T-helper 2 cell (primary cell): ENCODE results near the gene TMC1.
"Not testable (repeated sequence)": the region's sequence is repeated elsewhere in the genome, so short reads cannot be mapped to it uniquely, and the experiment has no call there.

ENCODE experiments used
- DNase-seq, 5 experiments: peaks; one replicate each; pipeline versions ENCODE4 v3.0.0 to v3.0.0-alpha.2; 2012 to 2022

Gene TMC1

DNA sequence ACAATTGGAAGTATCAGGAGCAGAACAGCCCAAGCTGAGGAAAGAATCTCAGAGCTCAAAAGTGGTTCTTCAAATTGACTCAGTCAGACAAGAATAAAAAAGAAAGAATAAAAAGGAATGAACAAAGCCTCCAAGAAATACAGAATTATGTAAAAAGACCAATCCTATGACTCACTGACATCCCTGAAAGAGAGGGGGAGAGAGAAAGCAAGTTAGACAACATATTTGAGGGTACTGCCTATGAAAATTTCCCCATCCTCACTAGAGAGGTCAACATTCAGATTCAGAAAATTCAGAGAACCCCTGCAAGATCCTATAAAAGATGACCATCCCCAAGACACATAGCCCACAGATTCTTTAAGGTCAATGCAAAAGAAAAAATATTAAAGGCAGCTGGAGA, 258.2 kb downstream of the TMC1 start:
- no peak for DNase-seq

DNA sequence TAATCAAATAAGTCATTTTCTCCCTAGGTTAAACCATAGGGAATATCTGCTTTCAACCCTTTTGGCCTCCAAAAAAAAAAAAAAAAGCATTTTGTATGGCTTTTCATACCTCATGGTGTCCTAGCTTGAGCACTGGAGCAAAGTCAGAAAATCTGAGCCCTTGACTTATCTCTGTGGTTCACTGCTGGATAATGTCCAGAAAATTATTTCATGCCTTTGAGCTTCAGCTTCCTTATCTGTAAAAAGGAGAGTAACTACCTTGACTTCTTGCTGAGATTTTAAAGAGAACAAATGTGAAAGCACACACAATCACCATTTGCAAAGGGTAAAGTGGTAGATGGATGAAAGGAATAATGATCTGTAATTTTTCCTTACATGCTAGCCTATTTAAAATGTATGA, 265.5 kb downstream of the TMC1 start:
- DNase-seq: no peak

DNA sequence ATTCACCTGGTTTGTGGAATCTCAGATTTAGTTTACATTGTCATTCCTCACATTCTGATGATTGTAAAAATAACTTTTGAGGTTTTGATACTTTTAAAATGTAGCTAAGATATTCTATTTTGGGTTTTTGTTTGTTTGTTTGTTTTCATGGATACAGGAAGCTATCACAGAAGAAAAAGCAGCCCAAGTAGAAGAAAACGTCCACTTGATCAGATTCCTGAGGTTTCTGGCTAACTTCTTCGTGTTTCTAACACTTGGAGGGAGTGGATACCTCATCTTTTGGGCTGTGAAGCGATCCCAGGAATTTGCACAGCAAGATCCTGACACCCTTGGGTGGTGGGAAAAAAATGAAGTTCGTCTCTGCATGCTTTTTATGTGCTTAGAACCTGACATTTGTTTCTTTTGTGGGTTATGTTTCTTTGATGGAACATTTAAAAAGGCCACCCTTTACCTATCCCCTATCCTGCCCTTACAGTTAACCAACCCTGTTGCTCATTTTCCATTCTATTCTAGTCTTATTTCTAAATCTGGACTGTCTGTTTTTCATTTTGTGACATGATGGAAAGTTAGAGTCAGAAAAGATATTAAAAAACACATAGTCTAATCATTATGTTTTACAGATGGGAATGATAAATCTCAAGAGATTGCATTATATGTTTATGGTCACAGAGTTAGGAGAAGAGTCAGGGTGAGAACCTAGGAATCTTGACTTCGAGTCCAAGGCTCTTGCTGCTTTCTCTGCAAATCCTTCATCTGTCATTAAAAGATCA, 267.7 kb downstream of the TMC1 start:
- no peak for DNase-seq

DNA sequence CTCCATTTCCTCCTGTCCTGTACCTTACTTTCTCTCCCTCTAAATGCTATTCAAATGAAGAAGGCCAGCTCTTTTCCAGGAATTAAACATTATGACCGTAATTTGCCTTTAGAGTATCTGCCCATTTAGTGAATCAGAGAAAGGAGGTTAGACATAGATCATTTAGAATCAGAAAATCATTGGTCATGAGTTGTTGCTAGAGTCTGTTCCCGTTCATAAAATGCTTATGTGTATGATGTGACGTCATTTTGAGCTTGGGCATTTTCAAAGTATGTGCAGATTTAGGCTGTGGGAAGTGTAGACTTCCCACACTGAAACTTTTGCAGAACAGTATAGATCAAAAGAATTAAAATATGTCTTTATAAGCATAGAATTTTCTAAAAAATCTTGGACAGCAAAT, 268.5 kb downstream of the TMC1 start:
- DNase-seq: no peak

DNA sequence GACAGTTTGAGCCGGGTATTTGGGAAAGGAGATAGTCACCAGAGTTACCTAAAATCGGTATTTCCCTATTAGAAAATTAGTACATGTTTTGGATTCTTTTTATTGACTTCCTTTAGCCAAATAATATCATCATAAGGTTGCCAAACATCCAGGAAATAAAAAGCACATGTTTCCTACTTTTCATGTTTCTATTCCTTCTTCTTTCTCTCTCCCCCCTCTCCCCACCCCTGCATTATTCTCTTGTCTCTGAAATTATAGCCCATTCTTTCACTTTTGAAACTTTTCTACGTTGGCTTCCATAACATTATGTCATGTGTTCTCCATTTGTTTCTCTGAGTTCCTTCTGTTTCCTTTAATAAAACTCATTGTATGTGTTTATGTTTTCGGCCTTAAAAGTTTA, 269.6 kb downstream of the TMC1 start:
- DNase-seq: no peak

DNA sequence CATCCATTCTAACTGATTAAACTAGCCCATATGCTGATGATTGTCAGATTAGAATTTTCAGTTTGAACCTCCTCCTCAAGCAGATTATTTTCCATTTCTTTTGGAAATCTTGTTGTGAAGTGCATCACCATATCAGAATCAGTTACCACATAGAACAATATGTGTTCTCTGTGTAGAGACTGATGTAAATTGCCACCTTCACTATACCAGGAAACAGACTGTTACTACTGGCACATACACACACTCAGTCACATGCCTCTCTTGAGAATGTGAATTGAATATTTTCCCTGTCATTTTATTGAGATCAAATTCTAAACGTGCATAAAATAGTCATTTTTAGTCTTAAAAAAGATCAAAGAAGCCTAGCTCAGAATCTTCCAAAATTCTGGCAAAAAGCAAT, 270.0 kb downstream of the TMC1 start:
- no peak for DNase-seq

DNA sequence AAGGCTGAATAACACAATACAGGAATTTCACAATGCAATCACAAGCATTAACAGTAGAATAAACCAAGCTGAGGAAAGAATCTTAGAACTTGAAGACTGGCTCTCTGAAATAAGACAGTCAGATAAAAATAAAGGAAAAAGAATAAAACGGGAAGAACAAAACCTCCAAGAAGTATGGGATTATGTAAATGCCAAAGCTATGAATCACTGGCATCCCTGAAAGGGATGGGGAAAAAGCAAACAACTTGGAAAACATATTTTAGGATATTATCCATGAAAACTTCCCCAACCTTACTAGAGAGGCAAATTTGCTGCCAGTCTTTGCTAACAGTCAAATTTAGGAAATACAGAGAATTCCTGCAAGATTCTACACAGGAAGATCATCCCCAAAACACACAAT, 273.5 kb downstream of the TMC1 start:
- no peak for DNase-seq

DNA sequence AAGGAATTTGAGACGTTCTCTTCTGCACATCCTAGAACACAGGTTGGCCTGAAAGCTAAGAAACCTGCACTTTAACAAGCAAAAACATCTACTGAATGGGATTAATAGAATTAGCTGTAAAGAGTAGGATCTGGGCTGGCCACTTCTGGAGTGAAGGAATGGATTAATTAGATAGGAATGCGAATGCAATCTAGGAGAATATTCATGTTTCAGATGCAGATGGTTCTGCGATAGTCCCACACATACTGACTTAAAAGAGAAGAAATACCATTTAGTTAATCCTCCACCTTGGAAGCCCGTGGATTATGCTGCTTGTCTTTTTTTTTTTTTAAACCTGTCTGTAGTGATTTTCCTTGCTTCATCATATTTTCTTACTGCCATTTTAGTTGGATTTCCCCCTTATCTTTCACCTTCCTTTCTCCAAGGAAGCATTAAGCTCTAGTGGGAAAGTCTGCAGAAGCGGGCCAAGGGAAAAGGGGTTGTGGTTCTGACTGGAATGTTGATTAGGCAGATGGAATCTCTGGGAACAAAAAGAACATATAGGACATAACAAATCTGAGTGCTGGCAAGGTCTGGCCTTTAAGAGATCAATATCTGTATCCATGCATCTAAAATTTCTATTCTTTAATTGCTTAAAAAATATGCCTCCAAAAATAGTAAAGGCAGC, 279.1 kb downstream of the TMC1 start:
- DNase-seq: no peak

DNA sequence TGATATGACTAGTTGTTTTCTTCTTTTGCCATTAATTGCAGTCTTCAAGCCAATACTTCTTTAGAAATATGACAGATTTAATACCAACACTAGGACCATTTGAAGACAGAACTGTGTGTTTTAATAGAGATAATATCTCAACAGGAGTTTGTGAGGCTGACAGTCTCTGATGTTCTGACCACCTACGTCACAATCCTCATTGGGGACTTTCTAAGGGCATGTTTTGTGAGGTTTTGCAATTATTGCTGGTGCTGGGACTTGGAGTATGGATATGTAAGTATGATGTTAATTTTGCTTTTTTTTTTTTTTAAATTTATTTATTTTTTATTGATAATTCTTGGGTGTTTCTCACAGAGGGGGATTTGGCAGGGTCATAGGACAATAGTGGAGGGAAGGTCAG, 283.8 kb downstream of the TMC1 start:
- DNase-seq: no peak

DNA sequence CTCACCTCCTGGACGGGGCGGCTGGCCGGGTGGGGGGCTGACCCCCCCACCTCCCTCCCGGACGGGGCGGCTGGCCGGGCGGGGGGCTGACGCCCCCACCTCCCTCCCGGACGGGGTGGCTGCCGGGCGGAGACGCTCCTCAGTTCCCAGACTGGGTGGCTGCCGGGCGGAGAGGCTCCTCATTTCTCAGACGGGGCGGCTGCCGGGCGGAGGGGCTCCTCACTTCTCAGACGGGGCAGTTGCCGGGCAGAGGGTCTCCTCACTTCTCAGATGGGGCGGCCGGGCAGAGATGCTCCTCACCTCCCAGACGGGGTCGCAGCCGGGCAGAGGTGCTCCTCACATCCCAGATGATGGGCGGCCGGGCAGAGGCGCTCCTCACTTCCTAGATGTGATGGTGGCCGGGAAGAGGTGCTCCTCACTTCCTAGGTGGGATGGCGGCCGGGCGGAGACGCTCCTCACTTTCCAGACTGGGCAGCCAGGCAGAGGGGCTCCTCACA, 285.0 kb downstream of the TMC1 start:
- not testable (repeated sequence) for DNase-seq

DNA sequence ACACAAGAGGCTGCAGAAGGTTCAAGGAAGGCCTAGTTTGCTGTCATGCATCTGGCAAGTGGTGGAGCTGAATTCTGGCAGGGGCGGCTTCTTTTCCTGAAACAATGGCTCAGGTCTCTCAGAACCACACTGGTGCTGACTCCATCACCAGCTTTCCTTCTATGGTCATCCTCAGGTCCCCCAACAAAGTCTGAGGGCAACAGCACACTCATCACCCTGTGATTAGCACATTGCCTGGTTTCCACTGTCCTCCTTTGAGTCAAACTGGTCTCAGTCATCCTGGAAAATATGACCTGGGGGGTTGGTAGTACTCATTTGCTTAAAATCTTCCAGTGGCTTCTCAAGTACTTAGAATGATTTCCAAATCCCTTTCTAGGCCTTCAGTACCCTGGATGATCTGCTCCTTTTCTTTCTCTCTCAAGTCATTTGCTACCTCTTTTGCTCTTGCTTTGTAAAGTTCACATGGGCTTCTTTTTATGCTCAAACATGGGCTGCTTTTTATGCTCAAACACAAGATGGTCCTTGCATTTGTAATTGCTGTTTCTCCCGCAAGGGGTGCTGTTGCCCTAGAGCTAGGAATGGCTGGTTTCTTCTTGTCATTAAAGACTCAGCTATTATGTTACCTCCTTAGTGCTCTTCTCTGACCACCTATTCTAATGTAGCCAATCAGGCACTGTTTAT, 286.5 kb downstream of the TMC1 start:
- DNase-seq: no peak

DNA sequence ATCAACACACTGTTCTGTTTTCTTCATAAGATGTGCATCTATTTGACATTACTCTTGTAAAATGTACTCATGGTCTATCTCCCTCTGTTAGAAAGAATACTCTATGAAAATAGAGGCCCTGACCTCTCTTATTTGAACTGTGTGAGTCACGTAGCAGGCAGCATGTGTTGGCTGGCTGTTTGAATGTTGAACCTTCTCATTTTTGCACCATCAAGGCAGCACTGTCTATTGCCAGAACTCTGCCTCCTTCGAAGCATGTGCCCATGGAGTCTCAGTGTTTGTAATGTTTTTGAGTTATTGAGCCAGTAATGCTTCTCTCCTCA, 287.0 kb downstream of the TMC1 start:
- DNase-seq: no peak

DNA sequence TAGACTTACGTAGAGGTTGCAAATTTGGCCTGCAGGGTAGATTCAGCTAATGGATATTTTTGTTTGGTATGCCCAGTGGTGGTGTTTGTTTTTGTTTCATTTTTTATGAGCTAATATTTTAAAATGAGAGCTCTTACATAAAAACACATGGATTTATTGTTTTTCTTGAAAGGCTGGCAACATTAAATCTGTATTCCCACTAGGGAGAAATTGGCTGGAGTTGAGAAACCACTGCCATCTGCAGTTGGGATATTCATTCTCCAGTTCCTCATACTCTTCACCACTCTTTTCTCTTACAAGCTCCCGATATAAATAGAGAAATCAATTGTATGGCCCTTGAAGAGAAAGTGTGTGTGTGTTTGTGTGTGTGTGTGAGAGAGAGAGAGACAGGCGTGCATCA, 288.2 kb downstream of the TMC1 start:
- no peak for DNase-seq

DNA sequence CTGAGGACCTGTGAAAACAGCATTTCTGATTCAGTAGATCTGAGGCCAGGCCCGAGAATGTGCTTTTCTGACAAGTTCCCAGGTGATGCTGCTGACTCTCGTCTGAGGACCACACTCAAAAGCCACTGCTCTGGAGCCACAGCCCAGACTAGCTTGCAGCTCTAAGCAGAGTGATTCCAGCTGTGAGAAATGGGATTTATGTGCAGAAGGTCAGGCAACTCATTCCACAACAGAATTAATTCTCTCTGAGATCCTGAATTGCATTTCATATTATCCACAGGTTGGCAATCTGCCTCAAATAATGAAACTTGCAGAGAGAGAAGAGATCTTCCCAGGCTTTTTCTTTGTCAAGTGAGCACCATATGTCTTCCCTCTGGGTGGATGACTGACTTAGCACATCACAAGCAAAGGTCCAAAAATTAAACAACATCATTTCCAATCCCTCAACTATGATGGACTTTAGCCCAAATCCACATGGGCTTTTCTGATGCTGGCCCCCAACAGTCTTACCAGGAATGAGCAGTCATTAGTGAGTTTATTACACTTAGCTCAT, 291.2 kb downstream of the TMC1 start:
- DNase-seq: no peak

DNA sequence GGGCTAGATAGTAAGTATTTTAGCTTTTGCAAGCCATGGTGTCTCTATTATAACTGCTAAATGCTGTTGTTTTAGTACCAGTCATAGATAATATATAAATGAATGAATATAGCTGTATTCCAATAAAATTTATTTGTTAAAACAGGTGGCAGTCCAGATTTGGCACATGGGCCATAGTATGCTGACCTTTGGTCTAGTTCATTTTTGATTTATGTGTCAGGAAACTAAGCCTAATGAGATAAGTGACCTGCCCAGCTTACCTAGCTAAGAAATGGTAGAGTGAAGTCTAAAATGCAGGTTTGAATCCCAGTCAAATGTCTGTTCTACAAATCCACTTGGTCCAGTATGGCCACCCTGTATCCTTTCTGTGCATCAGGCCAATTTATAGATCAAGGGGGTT, 292.1 kb downstream of the TMC1 start:
- no peak for DNase-seq

DNA sequence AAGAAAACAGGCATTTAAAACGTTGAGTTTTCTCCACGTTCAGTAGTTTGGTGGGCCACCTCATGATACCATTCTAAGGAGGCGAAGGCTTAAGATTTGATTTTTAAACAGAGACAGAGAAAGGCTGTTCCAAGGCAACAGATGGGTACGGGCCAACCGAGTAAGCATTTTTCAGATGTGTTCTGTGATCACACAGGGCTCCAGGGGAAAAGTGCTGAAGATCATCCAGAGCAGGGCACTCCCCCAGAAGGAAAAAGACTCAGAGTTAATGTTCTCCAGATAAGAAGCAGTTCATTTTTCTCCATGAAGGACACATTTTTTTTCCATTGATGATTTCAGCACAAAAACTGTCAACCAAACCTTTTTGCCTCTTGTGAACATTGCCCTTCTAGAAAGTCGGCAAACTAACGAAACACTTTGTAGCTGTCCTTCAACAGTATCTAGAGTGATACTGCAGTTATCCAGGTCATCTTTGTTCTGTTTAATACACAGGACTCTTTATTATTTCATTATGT, 292.7 kb downstream of the TMC1 start:
- no peak for DNase-seq

DNA sequence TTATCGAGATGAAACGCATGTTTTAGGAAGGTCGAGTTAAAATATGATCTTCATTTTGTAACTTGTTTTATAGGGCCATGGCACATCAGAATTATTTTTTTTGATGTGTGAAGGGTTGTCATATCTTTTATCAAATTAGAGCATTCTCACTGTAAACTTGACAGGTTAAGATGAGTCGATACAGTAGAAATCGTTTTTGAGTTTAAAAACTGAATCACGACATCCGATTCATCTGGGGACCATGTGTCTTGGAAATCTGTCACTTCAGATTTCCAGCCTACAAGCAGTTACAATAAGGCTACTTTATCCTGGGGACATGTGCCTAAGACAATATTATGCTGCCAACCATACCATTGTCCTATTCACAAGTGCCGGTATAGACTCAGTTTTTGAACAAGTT, 295.3 kb downstream of the TMC1 start:
- DNase-seq: no peak

DNA sequence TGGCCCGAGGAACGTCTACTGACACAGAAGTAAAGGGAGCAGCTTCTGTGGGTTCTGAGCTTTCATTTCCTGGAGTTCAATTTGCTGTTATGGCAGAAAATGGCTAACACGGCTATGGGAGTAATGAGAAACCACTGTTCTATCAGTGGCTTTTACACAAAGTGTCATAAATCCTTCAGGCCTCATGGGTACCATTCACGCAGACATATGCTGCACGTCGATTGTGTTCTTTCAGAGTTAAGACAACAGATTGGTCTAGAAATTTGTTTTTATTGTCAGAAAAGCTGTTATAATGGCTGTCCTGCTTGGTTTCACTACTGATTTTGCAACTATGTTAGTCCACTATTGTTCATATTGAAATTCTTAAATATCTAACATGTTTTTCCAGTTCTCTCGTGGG, 296.0 kb downstream of the TMC1 start:
- DNase-seq: no peak

DNA sequence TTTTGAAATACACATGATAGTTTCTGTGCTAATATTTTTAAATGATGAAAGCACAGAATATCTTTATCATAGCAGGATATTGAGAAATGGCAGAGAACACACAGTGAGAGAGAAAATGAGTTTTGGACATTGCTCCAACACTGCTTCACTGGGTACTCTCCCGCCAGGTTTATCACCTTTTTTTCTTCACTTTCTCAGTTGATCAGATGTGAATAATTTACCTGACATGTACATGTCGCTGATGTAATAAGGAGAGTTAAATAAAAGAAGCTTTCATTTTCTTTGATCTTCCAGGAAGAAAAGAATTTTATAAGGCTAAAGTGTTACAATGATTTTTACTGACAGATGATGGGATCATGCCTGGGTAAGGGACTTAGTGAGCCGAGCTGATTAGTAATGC, 297.0 kb downstream of the TMC1 start:
- no peak for DNase-seq

DNA sequence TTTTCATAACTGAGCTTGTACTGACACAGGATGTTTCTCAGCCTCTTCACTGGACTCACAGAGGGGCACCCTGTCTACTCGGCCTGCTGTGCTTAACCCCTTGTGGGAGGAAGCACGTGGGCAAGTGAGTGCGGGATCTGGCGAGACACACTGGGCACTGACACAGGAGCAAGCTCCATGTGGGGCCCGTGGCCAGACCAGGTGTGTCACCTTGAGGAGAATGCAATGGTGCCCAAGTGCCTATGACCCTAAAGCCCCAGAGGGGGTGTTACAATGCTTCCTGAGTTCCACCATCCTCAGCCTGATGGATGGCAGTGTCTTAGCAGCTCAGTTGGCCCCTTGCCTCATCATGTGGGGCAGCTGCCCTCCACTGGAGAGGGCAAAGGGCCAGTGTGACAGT, 302.6 kb downstream of the TMC1 start:
- DNase-seq: no peak

DNA sequence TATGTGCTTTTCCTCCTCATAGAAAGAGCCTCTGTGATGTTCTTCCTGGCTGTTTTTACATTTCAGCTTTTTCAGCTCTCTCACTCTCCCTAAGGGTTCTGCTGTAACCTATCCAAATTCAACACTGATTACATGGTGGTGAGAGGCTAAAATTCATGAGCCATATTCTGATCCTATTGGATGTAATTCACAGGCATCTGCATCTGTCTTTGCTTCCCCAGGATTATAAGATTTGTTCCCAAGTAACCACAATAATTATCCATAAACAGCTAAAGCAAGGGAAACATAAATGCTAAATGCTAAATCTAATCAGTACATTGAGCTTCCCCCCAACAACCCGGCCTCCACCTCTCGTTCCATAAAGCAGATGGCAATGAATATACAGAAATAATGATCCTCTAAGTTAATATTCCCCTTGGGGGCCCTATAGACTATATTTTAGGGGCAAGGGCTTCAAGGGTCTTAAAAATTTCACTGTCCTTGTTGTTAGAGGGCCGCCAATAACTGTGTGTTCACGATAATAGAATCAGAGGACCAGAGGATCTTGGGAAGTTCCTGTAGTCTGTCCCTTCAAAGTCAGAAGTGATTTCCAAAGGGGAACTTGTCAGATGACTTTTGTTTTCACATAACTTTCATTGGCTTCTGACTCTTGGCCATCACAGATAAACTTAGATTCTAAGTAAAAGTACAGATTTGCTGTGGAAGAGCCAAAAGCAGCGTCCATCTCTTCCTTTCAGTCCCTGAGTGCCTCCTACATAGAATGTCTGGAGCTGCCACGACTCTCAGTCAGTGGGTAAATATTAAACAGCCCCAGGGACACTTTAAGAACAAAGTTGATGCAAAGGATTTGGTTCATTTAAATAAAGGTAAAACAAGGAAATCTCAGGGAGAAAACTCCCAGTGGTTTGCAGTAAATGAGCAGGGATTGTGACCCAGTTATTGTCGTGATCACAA, 305.9 kb downstream of the TMC1 start:
- DNase-seq: no peak
